Pancreas (tissue), 10 donors: ENCODE results near the gene PARVG. TPM values are rescaled to one million over a fixed set of nuclear protein-coding genes. Genes with fewer than 3 reads are reported as not detected.

Experiments
- ATAC-seq, 4 donors: fragments of 200-7000 bp; cut with Tn5 transposase; one replicate each; pipeline versions ENCODE4 v1.8.0 to v1.9.1; 2020; ENCODE audit warnings: mild to moderate bottlenecking in 4 of 4, moderate library complexity in 4 of 4
- DNase-seq, 6 donors: peaks; one replicate each; pipeline ENCODE4 v3.0.0-alpha.2; 2020
- FAIRE-seq: peaks from 2 replicates; lab custom pipeline; 2012; peaks lifted over from hg19 to GRCh38; lab: Jason Lieb, UNC
- H3K27ac ChIP-seq, 4 donors: fragments of 200-600 bp; sonication (generic); 1 replicate in 3 of 4; 2 replicates in 1 of 4; pipeline versions ENCODE4 v1.5.0 to v1.8.0; 2020
- H3K27me3 ChIP-seq, 4 donors: fragments of 200-600 bp; one replicate each; pipeline ENCODE4 v1.8.0; 2021
- H3K36me3 ChIP-seq, 3 donors: fragments of 200-600 bp; sonication (generic) in 1 of 3; one replicate each; pipeline versions ENCODE4 v1.5.0 to v1.8.0; 2020 to 2021
- H3K4me1 ChIP-seq, 3 donors: fragments of 200-600 bp; one replicate each; pipeline ENCODE4 v1.8.0; 2021
- H3K4me3 ChIP-seq, 4 donors: fragments of 200-600 bp; sonication (generic) in 2 of 4; one replicate each; pipeline versions ENCODE4 v1.5.0 to v1.8.0; 2020 to 2021
- H3K9me3 ChIP-seq, 4 donors: fragments of 200-600 bp; one replicate each; pipeline ENCODE4 v1.8.0; 2021
- CTCF ChIP-seq, 4 donors: fragments of 200-600 bp; sonication (generic) in 3 of 4; IDR thresholded peaks; one replicate each; pipeline versions ENCODE4 v1.5.0 to v1.8.0; 2021; ENCODE audit warnings: antibody characterized with exemption in 4 of 4
- WGBS, 2 donors: extraction: QIAGEN DNeasy Blood & Tissue Kit; methylation state at CpG; one replicate each; pipeline ENCODE4 v1.1.7; 2013; 5-methylcytosine and 5-hydroxymethylcytosine counted together
- intact Hi-C, 3 donors: fragments of 100-400 bp; cut with DNase I; formaldehyde crosslinking; loops; one replicate each; pipeline versions ENCODE4 v1.11.1 to v1.14.2; 2022
- polyA plus RNA-seq, 2 donors: library from polyadenylated mRNA; stranded (reverse); fragments of 200-250 nt; gene quantifications; one replicate each; pipeline ENCODE4 v1.2.3, GENCODE V29; 2013
- total RNA-seq, 6 donors: library from RNA; stranded (reverse); fragmentation: NEBNext Ultra II Directional in 4 of 6; extraction: Animal tissue kit (Norgen Biotek cat#: 25700) in 4 of 6; gene quantifications; one replicate each; pipeline versions ENCODE4 v1.2.1 to v1.2.4, GENCODE V29; 2021 to 2023
- donor health status: healthy with polysubstance abuse.
- donor health status: DM: no; HTN: no; CAD: no; lungs with moderate emphysema.
- donor health status: DM: no; HTN: no; CAD: no.
- donor health status: control.
- donor health status: control.
- donor health status: Bipolar disorder and iron deficiency.
- donor health status: DM: yes; HTN: yes; CAD: no.
- donor health status: DM: no; HTN: no; CAD: no.
- donor health status: DM: no; HTN: no; CAD: no.
- donor health status: DM: yes; HTN: yes; CAD: no.

Gene PARVG
- total and polyA plus RNA-seq, 8 donors, result 1.1 to 17.0 (median 3.2) TPM

- H3K36me3 ChIP-seq, result no peaks in the 10 kb centered on the region
- DNase-seq, result peak in 1 of 6 donors; percentile 43
- no peak for TF ChIP-seq CTCF (IDR thresholded peaks at IDR 0.05)
- no peak for ATAC-seq
- no peak overlapping the region for H3K4me3 ChIP-seq
- intact Hi-C loops, result no loop called here
- FAIRE-seq, result no peak
- no peaks in the 10 kb centered on the region for H3K27me3 ChIP-seq
- 59 to 75% methylated on average over 21 of the region's 21 CpGs for WGBS, 2 donors
- no peaks in the 10 kb centered on the region for H3K9me3 ChIP-seq
- H3K4me1 ChIP-seq, result no peaks in the 10 kb centered on the region
- H3K27ac ChIP-seq, result no peak overlapping the region
These were observed 38.6 kb downstream of the PARVG start for GRCh38 chr22:44219101-44219870.

GRCh38 chr22:44220727-44221680 lies 40.3 kb downstream of the PARVG start:
- intact Hi-C loops, result no loop called here
- DNase-seq (no peak), FAIRE-seq (no peak), ATAC-seq (no peak)
- no peak overlapping the region for H3K4me3 ChIP-seq
- H3K27ac ChIP-seq, result no peak overlapping the region
- H3K27me3 ChIP-seq, result no peaks in the 10 kb centered on the region
- TF ChIP-seq CTCF (IDR thresholded peaks at IDR 0.05), result no peak
- WGBS, 2 donors, result 65 to 68% methylated on average over 23 of the region's 23 CpGs
- no peaks in the 10 kb centered on the region for H3K4me1 ChIP-seq
- no peaks in the 10 kb centered on the region for H3K9me3 ChIP-seq
- H3K36me3 ChIP-seq, result no peaks in the 10 kb centered on the region

GRCh38 chr22:44221710-44222475 lies 41.2 kb downstream of the PARVG start:
- no peak overlapping the region for H3K4me3 ChIP-seq
- no peaks in the 10 kb centered on the region for H3K27me3 ChIP-seq
- H3K9me3 ChIP-seq, result no peaks in the 10 kb centered on the region
- H3K27ac ChIP-seq, result no peak overlapping the region
- no peak for TF ChIP-seq CTCF (IDR thresholded peaks at IDR 0.05)
- no peaks in the 10 kb centered on the region for H3K36me3 ChIP-seq
- ATAC-seq (no peak), FAIRE-seq (no peak), DNase-seq (no peak)
- 77 to 80% methylated on average over 11 of the region's 11 CpGs for WGBS, 2 donors
- H3K4me1 ChIP-seq, result no peaks in the 10 kb centered on the region
- intact Hi-C loops, result no loop called here

GRCh38 chr22:44224166-44224565 lies 43.4 kb downstream of the PARVG start:
- intact Hi-C loops, result no loop called here
- ATAC-seq (no peak), FAIRE-seq (no peak), DNase-seq (no peak)
- 38 to 42% methylated on average over 12 of the region's 12 CpGs for WGBS, 2 donors
- Histone ChIP-seq H3K27me3 (no peaks in the 10 kb centered on the region), H3K4me1 (no peaks in the 10 kb centered on the region), H3K36me3 (no peaks in the 10 kb centered on the region), H3K4me3 (no peak overlapping the region), H3K27ac (no peak overlapping the region), H3K9me3 (no peaks in the 10 kb centered on the region)
- TF ChIP-seq CTCF (IDR thresholded peaks at IDR 0.05), result no peak
